Testis (tissue), 2 donors: ENCODE results near the gene THSD4.

Experiments used
- CTCF ChIP-seq, 3 experiments: fragments of 450-650 bp in 2 of 3; fragments of 200-600 bp in 1 of 3; sonication (generic) in 1 of 3; IDR thresholded peaks; one replicate each; pipeline ENCODE4 v1.5.1; 2016 to 2019; ENCODE audit warnings: antibody characterized with exemption in 3 of 3, mild to moderate bottlenecking in 2 of 3, moderate library complexity in 1 of 3
- POLR2A ChIP-seq: fragments of 450-650 bp; IDR thresholded peaks from one replicate; pipeline ENCODE4 v1.6.1; 2017; ENCODE audit warnings: antibody characterized with exemption, mild to moderate bottlenecking, moderate library complexity

DNA sequence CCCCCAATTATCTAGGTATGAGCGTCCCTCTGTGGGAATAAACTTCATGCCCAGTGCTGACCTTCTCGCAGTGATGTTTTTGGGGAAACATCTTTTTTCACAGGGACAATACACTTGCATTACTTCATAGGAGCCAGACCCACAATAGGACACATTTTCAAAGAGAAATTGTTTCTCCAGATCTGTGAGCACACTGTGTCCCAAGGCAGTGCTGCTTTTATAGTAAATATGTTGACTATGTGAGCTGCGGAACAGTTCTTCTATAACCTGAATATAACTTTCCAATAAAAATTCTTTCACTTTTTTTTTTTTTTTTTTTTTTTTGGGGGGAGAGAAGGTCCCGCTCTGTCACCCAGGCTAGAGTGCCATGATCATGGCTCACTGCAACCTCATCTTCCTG is 17.4 kb upstream of the THSD4 start:
- no peak for TF ChIP-seq CTCF (IDR thresholded peaks at IDR 0.05)
- TF ChIP-seq POLR2A, result no peak
